ENCODE data around the gene EDNRB.

DNA sequence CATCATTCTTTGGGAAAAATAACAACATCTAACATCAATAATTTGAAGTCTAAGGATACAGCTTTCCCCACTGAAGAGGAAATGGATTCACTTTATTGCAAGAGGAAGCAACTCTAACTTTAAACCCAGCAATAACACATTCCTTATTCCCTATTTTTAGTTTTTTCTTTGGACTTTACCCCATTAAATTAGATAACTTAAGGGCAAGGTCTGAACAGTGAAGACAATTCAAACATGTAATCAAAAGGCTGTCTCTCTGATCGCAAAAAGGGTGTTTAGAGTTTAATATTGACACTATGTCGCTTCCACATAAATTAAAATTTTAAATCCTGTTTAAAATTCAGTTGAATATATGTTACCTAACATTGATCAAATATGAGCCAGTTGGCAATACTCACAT is 10.1 kb downstream of the EDNRB start:
- TF ChIP-seq RAD21 (IDR thresholded peaks at IDR 0.05 in 1 of 2, conservative IDR thresholded peaks at IDR 0.05 in 1 of 2; ENCODE audit: low read depth in 2 of 2, low read length in 2 of 2) (no peak), RXRA (IDR thresholded peaks at IDR 0.05; ENCODE audit: insufficient read depth, low read depth, low read length) (no peak), EP300 (IDR thresholded peaks at IDR 0.05; ENCODE audit: borderline replicate concordance in 1 of 2, low read depth in 2 of 2, low read length in 2 of 2) (no peak), CREB1 (IDR thresholded peaks at IDR 0.05) (no peak), POLR2A (IDR thresholded peaks at IDR 0.05; ENCODE audit: control extremely low read depth in 1 of 2, low read depth in 2 of 2, low read length in 2 of 2) (no peak), BACH1 (IDR thresholded peaks at IDR 0.05; ENCODE audit: low read length) (no peak), EZH2 (IDR thresholded peaks at IDR 0.05; ENCODE audit: low read depth, low read length, severe bottlenecking) (no peak), JUN (IDR thresholded peaks at IDR 0.05; ENCODE audit: low read depth, low read length) (no peak)
- TF ChIP-seq, protein P1, sequence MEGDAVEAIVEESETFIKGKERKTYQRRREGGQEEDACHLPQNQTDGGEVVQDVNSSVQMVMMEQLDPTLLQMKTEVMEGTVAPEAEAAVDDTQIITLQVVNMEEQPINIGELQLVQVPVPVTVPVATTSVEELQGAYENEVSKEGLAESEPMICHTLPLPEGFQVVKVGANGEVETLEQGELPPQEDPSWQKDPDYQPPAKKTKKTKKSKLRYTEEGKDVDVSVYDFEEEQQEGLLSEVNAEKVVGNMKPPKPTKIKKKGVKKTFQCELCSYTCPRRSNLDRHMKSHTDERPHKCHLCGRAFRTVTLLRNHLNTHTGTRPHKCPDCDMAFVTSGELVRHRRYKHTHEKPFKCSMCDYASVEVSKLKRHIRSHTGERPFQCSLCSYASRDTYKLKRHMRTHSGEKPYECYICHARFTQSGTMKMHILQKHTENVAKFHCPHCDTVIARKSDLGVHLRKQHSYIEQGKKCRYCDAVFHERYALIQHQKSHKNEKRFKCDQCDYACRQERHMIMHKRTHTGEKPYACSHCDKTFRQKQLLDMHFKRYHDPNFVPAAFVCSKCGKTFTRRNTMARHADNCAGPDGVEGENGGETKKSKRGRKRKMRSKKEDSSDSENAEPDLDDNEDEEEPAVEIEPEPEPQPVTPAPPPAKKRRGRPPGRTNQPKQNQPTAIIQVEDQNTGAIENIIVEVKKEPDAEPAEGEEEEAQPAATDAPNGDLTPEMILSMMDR (IDR thresholded peaks at IDR 0.05; ENCODE audit: control extremely low read depth in 1 of 3, insufficient read depth in 1 of 3, low read depth in 1 of 3, low read length in 3 of 3), result no peak

All from H1 (cell line).